GM23338 (cell line): ENCODE data around the gene TMEM117. TPM values are rescaled to one million over a fixed set of nuclear protein-coding genes. Genes with fewer than 3 reads are reported as not detected.
A peak's percentile ranks its signal among the peaks of the same experiment; 100 is the strongest.

Experiments
- ATAC-seq: fragments of 200-7000 bp; cut with Tn5 transposase; 3 replicates; pipeline ENCODE4 v1.9.1; 2020
- DNase-seq: peaks from one replicate; pipeline ENCODE4 v3.0.0-alpha.2; 2015; ENCODE audit warnings: low spot score
- H2AFZ ChIP-seq: fragments of 200-600 bp; sonication (generic); 2 replicates; pipeline ENCODE4 v1.8.0; 2016; ENCODE audit warnings: antibody characterized with exemption, mild to moderate bottlenecking, moderate library complexity
- H3F3A ChIP-seq: fragments of 200-600 bp; sonication (generic); replicated peaks from 2 replicates; pipeline ENCODE4 v1.8.0; 2017; ENCODE audit warnings: antibody characterized with exemption, mixed run types, low read depth
- H3K27ac ChIP-seq: fragments of 200-600 bp; sonication (generic); 2 replicates; pipeline ENCODE4 v1.6.1; 2016; ENCODE audit warnings: low read depth
- H3K27me3 ChIP-seq: fragments of 200-600 bp; sonication (generic); 2 replicates; pipeline ENCODE4 v1.8.0; 2016; ENCODE audit warnings: mild to moderate bottlenecking, mixed run types, moderate library complexity; ENCODE audit not compliant: insufficient read depth
- H3K36me3 ChIP-seq: fragments of 200-600 bp; sonication (generic); 2 replicates; pipeline ENCODE4 v1.8.0; 2016; ENCODE audit warnings: mild to moderate bottlenecking; ENCODE audit not compliant: insufficient read depth
- H3K4me1 ChIP-seq: fragments of 200-600 bp; sonication (generic); 2 replicates; pipeline ENCODE4 v1.8.0; 2016; ENCODE audit warnings: mild to moderate bottlenecking, moderate library complexity; ENCODE audit not compliant: insufficient read depth
- H3K4me2 ChIP-seq: fragments of 200-600 bp; sonication (generic); 2 replicates; pipeline ENCODE4 v1.7.1; 2017; ENCODE audit warnings: mixed run types
- H3K4me3 ChIP-seq: fragments of 200-600 bp; sonication (generic); 2 replicates; pipeline ENCODE4 v1.6.1; 2016; ENCODE audit warnings: mixed run types
- H3K79me2 ChIP-seq: fragments of 200-600 bp; sonication (generic); replicated peaks from 2 replicates; pipeline ENCODE4 v1.8.0; 2017; ENCODE audit warnings: mild to moderate bottlenecking; ENCODE audit not compliant: insufficient read depth
- H3K9me2 ChIP-seq: fragments of 200-600 bp; sonication (generic); 2 replicates; pipeline ENCODE4 v1.8.0; 2017; ENCODE audit not compliant: insufficient read depth
- H4K20me1 ChIP-seq: fragments of 200-600 bp; sonication (generic); replicated peaks from 2 replicates; pipeline ENCODE4 v1.8.0; 2017; ENCODE audit warnings: mild to moderate bottlenecking; ENCODE audit not compliant: insufficient read depth
- H3K27ac Mint-ChIP-seq: 2 replicates; pipeline ENCODE4 v1.8.0; 2020; ENCODE audit warnings: inconsistent platforms, mild to moderate bottlenecking, moderate library complexity, mixed read lengths
- H3K27me3 Mint-ChIP-seq: 3 replicates; pipeline ENCODE4 v1.8.0; 2022; ENCODE audit warnings: low read depth, mild to moderate bottlenecking, moderate library complexity, mixed read lengths, inconsistent platforms; ENCODE audit not compliant: insufficient read depth, poor library complexity
- H3K36me3 Mint-ChIP-seq: 3 replicates; pipeline ENCODE4 v1.8.0; 2021; ENCODE audit warnings: low read depth, mild to moderate bottlenecking, inconsistent platforms, moderate library complexity, mixed read lengths
- H3K4me1 Mint-ChIP-seq: 3 replicates; pipeline ENCODE4 v1.8.0; 2020; ENCODE audit warnings: mild to moderate bottlenecking, inconsistent platforms, mixed read lengths
- H3K4me3 Mint-ChIP-seq: 3 replicates; pipeline ENCODE4 v1.8.0; 2021; ENCODE audit warnings: moderate library complexity, mild to moderate bottlenecking, inconsistent platforms, mixed read lengths
- H3K9me3 Mint-ChIP-seq: 3 replicates; pipeline ENCODE4 v1.8.0; 2020; ENCODE audit warnings: moderate library complexity, mild to moderate bottlenecking, inconsistent platforms, mixed read lengths
- CREB1 ChIP-seq: fragments of 250-450 bp; sonication (Bioruptor Pico); IDR thresholded peaks from 2 replicates; pipeline ENCODE4 v1.5.0; 2020; ENCODE audit warnings: low read depth, mild to moderate bottlenecking, moderate library complexity
- EZH2 ChIP-seq: fragments of 200-600 bp; sonication (generic); IDR thresholded peaks from one replicate; pipeline ENCODE4 v1.8.0; 2017; ENCODE audit warnings: antibody characterized with exemption, mild to moderate bottlenecking, low read depth; ENCODE audit not compliant: unreplicated experiment
- EZH2phosphoT487 ChIP-seq: fragments of 200-600 bp; sonication (generic); IDR thresholded peaks from one replicate; pipeline ENCODE4 v1.8.1; 2018; ENCODE audit warnings: antibody characterized with exemption; ENCODE audit not compliant: unreplicated experiment
- STAT1 ChIP-seq: IDR thresholded peaks from one replicate; pipeline ENCODE4 v1.6.1; 2016; ENCODE audit warnings: antibody characterized with exemption; ENCODE audit not compliant: unreplicated experiment
- ZNF114 ChIP-seq: fragments of 250-450 bp; sonication (Bioruptor Pico); IDR thresholded peaks from 2 replicates; pipeline ENCODE4 v1.5.0; 2020; ENCODE audit warnings: mild to moderate bottlenecking, moderate library complexity
- ZNF331 ChIP-seq: fragments of 250-450 bp; sonication (Bioruptor Pico); IDR thresholded peaks from 2 replicates; pipeline ENCODE4 v1.5.0; 2020; ENCODE audit warnings: low read depth, mild to moderate bottlenecking, moderate library complexity
- ZNF462 ChIP-seq: fragments of 250-450 bp; sonication (Bioruptor Pico); IDR thresholded peaks from 2 replicates; pipeline ENCODE4 v1.5.0; 2020; ENCODE audit warnings: mild to moderate bottlenecking, moderate library complexity
- polyA plus RNA-seq: library from polyadenylated mRNA; unstranded; fragments of >200 nt; fragmentation: Nextera tagmentation; extraction: Ambion mirVana; gene quantifications from 2 replicates; pipeline ENCODE4 v1.2.1, GENCODE V29; 2016
- total RNA-seq: library from RNA; depleted of rRNA; stranded (reverse); fragments of >200 nt; shearing (Covaris generic); gene quantifications from 2 replicates; pipeline ENCODE4 v1.2.3, GENCODE V29; 2014
- TF ChIP-seq, protein P1 (sequence below), 2 experiments: fragments of 200-600 bp in 1 of 2; sonication (generic) in 1 of 2; conservative IDR thresholded peaks; 2 replicates each; pipeline versions ENCODE4 v1.5.1 to v1.6.1; 2016 to 2017; ENCODE audit warnings: antibody characterized with exemption in 2 of 2, low read depth in 2 of 2, mild to moderate bottlenecking in 2 of 2, moderate library complexity in 1 of 2

The TMEM117 gene
- total and polyA plus RNA-seq, 2 experiments from 2014 or later = 0.94 to 1.6 TPM

DNA sequence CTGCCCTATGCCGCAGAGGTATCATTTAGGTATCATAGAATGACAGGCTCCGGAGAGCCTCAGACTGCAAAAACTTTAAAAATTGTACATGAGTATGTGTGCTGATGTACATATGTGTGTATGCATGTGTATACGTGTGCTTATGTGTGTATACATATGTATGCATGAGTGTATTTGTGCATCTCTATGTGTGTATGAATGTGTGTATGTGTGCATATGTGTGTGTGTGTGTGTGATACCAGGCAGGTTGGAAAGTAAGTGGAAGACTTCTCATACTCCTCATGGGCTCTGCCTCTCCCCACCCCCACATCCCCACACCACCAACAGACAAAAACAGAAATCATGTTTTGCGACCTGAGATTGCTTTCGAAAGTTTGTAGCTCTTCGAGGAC is 621 bp upstream of the TMEM117 start:
- Histone ChIP-seq H2AFZ (peak overlapping the region; percentile 96), H3K4me1 (peaks cover 3% of the 10 kb centered on the region; the same call in 1 of the 2 replicates), H4K20me1 (no peaks in the 10 kb centered on the region), H3F3A (no peaks in the 10 kb centered on the region), H3K9me2 (no peaks in the 10 kb centered on the region), H3K4me3 (peak overlapping the region; percentile 84), H3K27me3 (peaks cover 35% of the 10 kb centered on the region), H3K36me3 (no peaks in the 10 kb centered on the region), H3K79me2 (no peaks in the 10 kb centered on the region), H3K27ac (no peak overlapping the region), H3K4me2 (peak overlapping the region; percentile 93)
- no peak for DNase-seq
- peaks cover 17% of the 10 kb centered on the region for H3K27me3 Mint-ChIP-seq
- no peak for TF ChIP-seq STAT1
- TF ChIP-seq ZNF114 = no peak
- no peak for TF ChIP-seq EZH2phosphoT487
- TF ChIP-seq ZNF331 = no peak
- TF ChIP-seq CREB1 (CRISPR knock-in tag) = no peak
- TF ChIP-seq, protein P1, sequence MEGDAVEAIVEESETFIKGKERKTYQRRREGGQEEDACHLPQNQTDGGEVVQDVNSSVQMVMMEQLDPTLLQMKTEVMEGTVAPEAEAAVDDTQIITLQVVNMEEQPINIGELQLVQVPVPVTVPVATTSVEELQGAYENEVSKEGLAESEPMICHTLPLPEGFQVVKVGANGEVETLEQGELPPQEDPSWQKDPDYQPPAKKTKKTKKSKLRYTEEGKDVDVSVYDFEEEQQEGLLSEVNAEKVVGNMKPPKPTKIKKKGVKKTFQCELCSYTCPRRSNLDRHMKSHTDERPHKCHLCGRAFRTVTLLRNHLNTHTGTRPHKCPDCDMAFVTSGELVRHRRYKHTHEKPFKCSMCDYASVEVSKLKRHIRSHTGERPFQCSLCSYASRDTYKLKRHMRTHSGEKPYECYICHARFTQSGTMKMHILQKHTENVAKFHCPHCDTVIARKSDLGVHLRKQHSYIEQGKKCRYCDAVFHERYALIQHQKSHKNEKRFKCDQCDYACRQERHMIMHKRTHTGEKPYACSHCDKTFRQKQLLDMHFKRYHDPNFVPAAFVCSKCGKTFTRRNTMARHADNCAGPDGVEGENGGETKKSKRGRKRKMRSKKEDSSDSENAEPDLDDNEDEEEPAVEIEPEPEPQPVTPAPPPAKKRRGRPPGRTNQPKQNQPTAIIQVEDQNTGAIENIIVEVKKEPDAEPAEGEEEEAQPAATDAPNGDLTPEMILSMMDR (conservative IDR thresholded peaks at IDR 0.05; ENCODE audit: low read depth in 2 of 2) = no peak
- no peak for TF ChIP-seq ZNF462
- TF ChIP-seq EZH2 = no peak
- H3K27ac Mint-ChIP-seq = no peak overlapping the region
- peaks cover 7% of the 10 kb centered on the region; the same call in 2 of the 3 replicates for H3K4me1 Mint-ChIP-seq
- ATAC-seq = no peak
- no peaks in the 10 kb centered on the region; the same call in 2 of the 3 replicates for H3K36me3 Mint-ChIP-seq
- H3K4me3 Mint-ChIP-seq = peak overlapping the region; percentile 72
- H3K9me3 Mint-ChIP-seq = no peaks in the 10 kb centered on the region; the same call in 1 of the 3 replicates
